ENCODE results near the gene CBX6.

CBX6 gene

GRCh38 chr22:38828616-38829205 is 43.3 kb downstream of the CBX6 start:
- H3K4me3 ChIP-seq = no peak overlapping the region
- no peak overlapping the region for H3K27ac ChIP-seq

GRCh38 chr22:38828191-38828590 is 43.8 kb downstream of the CBX6 start:
- Histone ChIP-seq H3K4me3 (no peak overlapping the region), H3K27ac (no peak overlapping the region)

GRCh38 chr22:38827510-38827909 is 44.5 kb downstream of the CBX6 start:
- no peak overlapping the region for H3K4me3 ChIP-seq
- no peak overlapping the region for H3K27ac ChIP-seq

GRCh38 chr22:38826801-38827200 is 45.2 kb downstream of the CBX6 start:
- Histone ChIP-seq H3K27ac (no peak overlapping the region), H3K4me3 (no peak overlapping the region)

GRCh38 chr22:38826386-38826785 is 45.6 kb downstream of the CBX6 start:
- Histone ChIP-seq H3K27ac (no peak overlapping the region), H3K4me3 (no peak overlapping the region)

- Histone ChIP-seq H3K27ac (no peak overlapping the region), H3K4me3 (no peak overlapping the region)
Measured at GRCh38 chr22:38824585-38824984, 47.4 kb downstream of the CBX6 start.

GRCh38 chr22:38823637-38824036 is 48.4 kb downstream of the CBX6 start:
- Histone ChIP-seq H3K27ac (no peak overlapping the region), H3K4me3 (no peak overlapping the region)

- no peak overlapping the region for H3K27ac ChIP-seq
Measured at GRCh38 chr22:38823076-38823475, 48.9 kb downstream of the CBX6 start.

GRCh38 chr22:38820020-38820419 is 52.0 kb downstream of the CBX6 start:
- no peak overlapping the region for H3K4me3 ChIP-seq
- H3K27ac ChIP-seq = no peak overlapping the region

More at GRCh38 chr22:38823076-38823475, 48.9 kb downstream of the CBX6 start:
- H3K4me3 ChIP-seq = no peak overlapping the region

- Histone ChIP-seq H3K27ac (no peak overlapping the region), H3K4me3 (no peak overlapping the region)
Measured at GRCh38 chr22:38819387-38819940, 52.6 kb downstream of the CBX6 start.

- Histone ChIP-seq H3K27ac (no peak overlapping the region), H3K4me3 (no peak overlapping the region)
Measured at GRCh38 chr22:38817196-38817595, 54.8 kb downstream of the CBX6 start.

- Histone ChIP-seq H3K27ac (no peak overlapping the region), H3K4me3 (no peak overlapping the region)
Measured at GRCh38 chr22:38815842-38816241, 56.2 kb downstream of the CBX6 start.
